IMR-90 (cell line): ENCODE results near the gene DGKG. TPM values are rescaled to one million over a fixed set of nuclear protein-coding genes. Genes with fewer than 3 reads are reported as not detected.

Experiments used
- ATAC-seq: fragments of 200-7000 bp; cut with Tn5 transposase; 2 replicates; pipeline ENCODE4 v1.9.1; 2020; ENCODE audit warnings: low read depth, mild to moderate bottlenecking, moderate library complexity
- BruUV-seq: library from RNA; stranded (reverse); fragments of 400-500 nt; replicated peaks from 2 replicates; lab custom pipeline; 2021; lab: Mats Ljungman, UMichigan
- CTCF ChIA-PET: fragments of 300-600 bp; formaldehyde crosslinking; extraction: SDS; loops from one replicate; lab custom pipeline; 2021; ENCODE audit warnings: antibody characterized with exemption; lab: Yijun Ruan, JAX
- POLR2A ChIA-PET: fragments of 300-600 bp; sonication (Branson Sonifier 250); formaldehyde crosslinking; loops from one replicate; lab custom pipeline; 2022; ENCODE audit warnings: antibody characterized with exemption; ENCODE audit not compliant: unreplicated experiment; lab: Charles Lee
- DNase-seq: peaks from one replicate; pipeline ENCODE4 v3.0.0; 2013
- H2AFZ ChIP-seq: replicated peaks from 2 replicates; pipeline ENCODE3; 2013; ENCODE audit warnings: low read length, mild to moderate bottlenecking; ENCODE audit not compliant: poor library complexity
- H2AK5ac ChIP-seq: 2 replicates; pipeline ENCODE4 v1.6.1; 2013; ENCODE audit warnings: low read depth, low read length, inconsistent platforms
- H2AK9ac ChIP-seq: replicated peaks from 2 replicates; pipeline ENCODE3; 2013; ENCODE audit warnings: mild to moderate bottlenecking, low read depth, low read length, moderate library complexity; ENCODE audit not compliant: poor library complexity
- H2BK120ac ChIP-seq: 2 replicates; pipeline ENCODE4 v1.6.1; 2013; ENCODE audit warnings: low read depth, low read length, inconsistent platforms
- H2BK15ac ChIP-seq: 3 replicates; pipeline ENCODE4 v1.6.1; 2013; ENCODE audit warnings: low read depth, low read length, inconsistent platforms
- H2BK20ac ChIP-seq: 2 replicates; pipeline ENCODE4 v1.6.1; 2013; ENCODE audit warnings: low read depth, mild to moderate bottlenecking, inconsistent platforms, low read length, moderate library complexity
- H2BK5ac ChIP-seq: 2 replicates; pipeline ENCODE4 v1.6.1; 2013; ENCODE audit warnings: mild to moderate bottlenecking, low read depth, low read length, inconsistent platforms; ENCODE audit not compliant: poor library complexity, severe bottlenecking
- H3K14ac ChIP-seq: replicated peaks from 2 replicates; pipeline ENCODE4 v1.6.1; 2013; ENCODE audit warnings: low read depth, low read length, inconsistent platforms
- H3K18ac ChIP-seq: 2 replicates; pipeline ENCODE4 v1.6.1; 2013; ENCODE audit warnings: low read depth, low read length, control low read depth
- H3K23ac ChIP-seq: 2 replicates; pipeline ENCODE4 v1.6.1; 2013; ENCODE audit warnings: low read depth, low read length, inconsistent platforms
- H3K27ac ChIP-seq: 2 replicates; pipeline ENCODE4 v1.5.1; 2013; ENCODE audit warnings: mild to moderate bottlenecking, control low read depth, low read length; ENCODE audit not compliant: insufficient read depth
- H3K27me3 ChIP-seq: 2 replicates; pipeline ENCODE4 v1.6.1; 2013; ENCODE audit warnings: low read length; ENCODE audit not compliant: control insufficient read depth, insufficient read depth
- H3K36me3 ChIP-seq: 2 replicates; pipeline ENCODE4 v1.6.1; 2013; ENCODE audit warnings: low read length, mixed read lengths; ENCODE audit not compliant: control insufficient read depth, insufficient read depth
- H3K4ac ChIP-seq: 2 replicates; pipeline ENCODE4 v1.6.1; 2013; ENCODE audit warnings: low read depth, low read length, inconsistent platforms
- H3K4me1 ChIP-seq: 2 replicates; pipeline ENCODE4 v1.6.1; 2013; ENCODE audit warnings: low read length, mixed read lengths; ENCODE audit not compliant: control insufficient read depth, insufficient read depth
- H3K4me2 ChIP-seq: 2 replicates; pipeline ENCODE4 v1.6.1; 2013; ENCODE audit warnings: low read depth, mild to moderate bottlenecking, control low read depth, low read length, moderate library complexity
- H3K4me3 ChIP-seq: 2 replicates; pipeline ENCODE4 v1.5.1; 2013; ENCODE audit warnings: low read depth, mild to moderate bottlenecking, control low read depth, low read length, moderate library complexity; ENCODE audit not compliant: insufficient read depth
- H3K56ac ChIP-seq: 2 replicates; pipeline ENCODE4 v1.6.1; 2013; ENCODE audit warnings: low read length, inconsistent platforms; ENCODE audit not compliant: insufficient read depth; ENCODE audit errors: extremely low read depth
- H3K79me1 ChIP-seq, 2 experiments: 2 replicates each; pipeline ENCODE4 v1.6.1; 2013; ENCODE audit warnings: low read length in 2 of 2, inconsistent platforms in 1 of 2, low read depth in 1 of 2
- H3K9ac ChIP-seq: 2 replicates; pipeline ENCODE4 v1.6.1; 2013; ENCODE audit warnings: low read depth, low read length, control low read depth
- H3K9me1 ChIP-seq: 2 replicates; pipeline ENCODE4 v1.6.1; 2013; ENCODE audit warnings: low read length, inconsistent platforms; ENCODE audit not compliant: insufficient read depth
- H3K9me3 ChIP-seq: 2 replicates; pipeline ENCODE4 v1.6.1; 2013; ENCODE audit warnings: low read length; ENCODE audit not compliant: control insufficient read depth, insufficient read depth
- H4K20me1 ChIP-seq: 2 replicates; pipeline ENCODE4 v1.6.1; 2013; ENCODE audit warnings: low read length, inconsistent platforms; ENCODE audit not compliant: insufficient read depth
- H4K5ac ChIP-seq: 2 replicates; pipeline ENCODE4 v1.6.1; 2013; ENCODE audit warnings: mild to moderate bottlenecking, low read depth, low read length, control low read depth
- H4K8ac ChIP-seq, 2 experiments: 2 replicates each; pipeline ENCODE4 v1.6.1; 2013; ENCODE audit warnings: low read depth in 2 of 2, low read length in 2 of 2, control low read depth in 1 of 2, inconsistent platforms in 1 of 2
- H4K91ac ChIP-seq: 2 replicates; pipeline ENCODE4 v1.6.1; 2013; ENCODE audit warnings: low read depth, low read length, inconsistent platforms; ENCODE audit not compliant: insufficient read depth
- BHLHE40 ChIP-seq: fragments of 150-350 bp; IDR thresholded peaks from 2 replicates; pipeline ENCODE4 v1.6.1; 2016; ENCODE audit warnings: mild to moderate bottlenecking, low read depth, low read length
- CEBPB ChIP-seq: IDR thresholded peaks from 2 replicates; pipeline ENCODE4 v1.6.1; 2012; ENCODE audit warnings: low read depth, low read length, improper control_type of control experiment
- CHD1 ChIP-seq: IDR thresholded peaks from 2 replicates; pipeline ENCODE4 v1.6.1; 2012; ENCODE audit warnings: low read depth, low read length, improper control_type of control experiment
- ELK1 ChIP-seq: fragments of 150-350 bp; IDR thresholded peaks from 2 replicates; pipeline ENCODE4 v1.6.1; 2016; ENCODE audit warnings: low read depth, mild to moderate bottlenecking, low read length, moderate library complexity, borderline replicate concordance
- FOS ChIP-seq: fragments of 150-350 bp; IDR thresholded peaks from 2 replicates; pipeline ENCODE4 v1.6.1; 2016; ENCODE audit warnings: low read depth, low read length
- MAFK ChIP-seq: IDR thresholded peaks from 2 replicates; pipeline ENCODE4 v1.6.1; 2012; ENCODE audit warnings: low read depth, low read length, improper control_type of control experiment
- MXI1 ChIP-seq: IDR thresholded peaks from 2 replicates; pipeline ENCODE4 v1.6.1; 2012; ENCODE audit warnings: low read depth, mild to moderate bottlenecking, low read length, moderate library complexity, borderline replicate concordance
- NFE2L2 ChIP-seq: fragments of 150-350 bp; IDR thresholded peaks from 2 replicates; pipeline ENCODE4 v1.6.1; 2016; ENCODE audit warnings: low read depth, mild to moderate bottlenecking, low read length
- RAD21 ChIP-seq: IDR thresholded peaks from 2 replicates; pipeline ENCODE4 v1.6.1; 2012; ENCODE audit warnings: low read length, improper control_type of control experiment
- RCOR1 ChIP-seq: IDR thresholded peaks from 2 replicates; pipeline ENCODE4 v1.6.1; 2012; ENCODE audit warnings: mild to moderate bottlenecking, low read length, improper control_type of control experiment; ENCODE audit not compliant: insufficient replicate concordance
- SMC3 ChIP-seq: fragments of 150-350 bp; IDR thresholded peaks from 2 replicates; pipeline ENCODE4 v1.6.1; 2016; ENCODE audit warnings: low read depth, mild to moderate bottlenecking, antibody characterized with exemption, low read length, moderate library complexity
- USF2 ChIP-seq: fragments of 150-350 bp; IDR thresholded peaks from 2 replicates; pipeline ENCODE4 v1.6.1; 2017; ENCODE audit warnings: mild to moderate bottlenecking, antibody characterized with exemption, low read length, low read depth
- WGBS, 2 experiments: methylation state at CpG; one replicate each; pipeline versions ENCODE4 v1.1.5 to v1.1.7; 2013; ENCODE audit warnings: missing lambda C conversion rate in 2 of 2; ENCODE audit not compliant: insufficient read length in 1 of 2; ENCODE audit errors: extremely low coverage in 2 of 2; 5-methylcytosine and 5-hydroxymethylcytosine counted together
- dilution Hi-C: fragments of 300-500 bp; cut with HindIII; formaldehyde crosslinking; loops from one replicate; pipeline ENCODE4 v1.14.3; 2018; ENCODE audit warnings: low sequenced_read_pairs; ENCODE audit not compliant: unreplicated experiment
- in situ Hi-C: fragments of 300-500 bp; cut with MboI; formaldehyde crosslinking; loops from 3 replicates; pipeline ENCODE4 v1.14.3; 2019; ENCODE audit warnings: low sequenced_read_pairs, inconsistent platforms, mixed read lengths
- intact Hi-C: fragments of 100-400 bp; cut with micrococcal nuclease; formaldehyde crosslinking; loops from 2 replicates; pipeline ENCODE4 v1.10.0; 2022
- polyA plus RNA-seq, 3 experiments: library from polyadenylated mRNA; depleted of rRNA; stranded (reverse); fragments of >200 nt; gene quantifications; 2 replicates each; pipeline ENCODE4 v1.2.3, GENCODE V29; 2012; ENCODE audit warnings: low replicate concordance in 1 of 3
- total RNA-seq: library from RNA; depleted of rRNA; stranded (reverse); fragments of >200 nt; gene quantifications from 2 replicates; pipeline ENCODE4 v1.2.3, GENCODE V29; 2012
- TF ChIP-seq, protein P1 (sequence below): conservative IDR thresholded peaks from 2 replicates; pipeline ENCODE4 v1.5.1; 2012; ENCODE audit warnings: mild to moderate bottlenecking, low read depth, low read length, improper control_type of control experiment

DGKG gene
- total and polyA plus RNA-seq, 2 of the 4 experiments (the other 2 are of a cell fraction), result 1.2 to 4.1 TPM

GRCh38 chr3:186356152-186356551 is 5.9 kb downstream of the DGKG start:
- Histone ChIP-seq H2AK5ac (no peak overlapping the region), H2BK20ac (no peak overlapping the region), H3K4me3 (no peak overlapping the region), H2BK5ac (no peak overlapping the region), H2AK9ac (no peak overlapping the region), H2BK15ac (no peak overlapping the region), H4K91ac (no peak overlapping the region), H4K20me1 (no peaks in the 10 kb centered on the region), H3K56ac (no peak overlapping the region), H2BK120ac (no peak overlapping the region), H4K8ac (no peak overlapping the region), H3K9ac (no peak overlapping the region), H3K27me3 (peaks cover 35% of the 10 kb centered on the region), H3K9me1 (no peaks in the 10 kb centered on the region), H3K27ac (no peak overlapping the region), H3K23ac (no peak overlapping the region), H3K36me3 (no peaks in the 10 kb centered on the region), H2AFZ (no peak overlapping the region), H3K18ac (no peak overlapping the region), H3K79me1 (no peaks in the 10 kb centered on the region), H3K4me1 (no peaks in the 10 kb centered on the region), H4K5ac (no peak overlapping the region), H3K14ac (no peak overlapping the region), H3K4me2 (no peak overlapping the region), H3K9me3 (no peaks in the 10 kb centered on the region), H3K4ac (no peak overlapping the region)
- in situ Hi-C loops (no loop called here), dilution Hi-C loops (no loop called here), intact Hi-C loops (no loop called here)
- CTCF ChIA-PET, result no interaction called here
- ATAC-seq (no peak), DNase-seq (no peak)
- WGBS, 2 experiments, result 67% methylated on average over 5 of the region's 5 CpGs; no CpG with 5 or more reads in 1 of the 2 experiments
- BruUV-seq, result no TSS peak
- TF ChIP-seq FOS (no peak), MXI1 (no peak), RAD21 (no peak), CHD1 (no peak), CEBPB (no peak), ELK1 (no peak), MAFK (no peak), NFE2L2 (no peak), USF2 (no peak), SMC3 (no peak), RCOR1 (no peak), BHLHE40 (no peak)
- TF ChIP-seq, protein P1, sequence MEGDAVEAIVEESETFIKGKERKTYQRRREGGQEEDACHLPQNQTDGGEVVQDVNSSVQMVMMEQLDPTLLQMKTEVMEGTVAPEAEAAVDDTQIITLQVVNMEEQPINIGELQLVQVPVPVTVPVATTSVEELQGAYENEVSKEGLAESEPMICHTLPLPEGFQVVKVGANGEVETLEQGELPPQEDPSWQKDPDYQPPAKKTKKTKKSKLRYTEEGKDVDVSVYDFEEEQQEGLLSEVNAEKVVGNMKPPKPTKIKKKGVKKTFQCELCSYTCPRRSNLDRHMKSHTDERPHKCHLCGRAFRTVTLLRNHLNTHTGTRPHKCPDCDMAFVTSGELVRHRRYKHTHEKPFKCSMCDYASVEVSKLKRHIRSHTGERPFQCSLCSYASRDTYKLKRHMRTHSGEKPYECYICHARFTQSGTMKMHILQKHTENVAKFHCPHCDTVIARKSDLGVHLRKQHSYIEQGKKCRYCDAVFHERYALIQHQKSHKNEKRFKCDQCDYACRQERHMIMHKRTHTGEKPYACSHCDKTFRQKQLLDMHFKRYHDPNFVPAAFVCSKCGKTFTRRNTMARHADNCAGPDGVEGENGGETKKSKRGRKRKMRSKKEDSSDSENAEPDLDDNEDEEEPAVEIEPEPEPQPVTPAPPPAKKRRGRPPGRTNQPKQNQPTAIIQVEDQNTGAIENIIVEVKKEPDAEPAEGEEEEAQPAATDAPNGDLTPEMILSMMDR, result no peak
- POLR2A ChIA-PET, result no interaction called here
